Nephron (organoid): ENCODE results near the gene KEL.

Experiments used
- H3K27ac Mint-ChIP-seq, 3 experiments: 2 replicates each; pipeline ENCODE4 v1.8.0; 2020; ENCODE audit warnings: mixed read lengths in 3 of 3, mild to moderate bottlenecking in 2 of 3, moderate library complexity in 1 of 3
- H3K27me3 Mint-ChIP-seq: 2 replicates; pipeline ENCODE4 v1.8.0; 2021; ENCODE audit warnings: low read depth, mild to moderate bottlenecking, moderate library complexity, mixed read lengths
- H3K36me3 Mint-ChIP-seq: 2 replicates; pipeline ENCODE4 v1.8.0; 2020; ENCODE audit warnings: low read depth, mixed read lengths
- H3K4me1 Mint-ChIP-seq: 2 replicates; pipeline ENCODE4 v1.8.0; 2020; ENCODE audit warnings: mixed read lengths
- H3K4me3 Mint-ChIP-seq, 3 experiments: 2 replicates each; pipeline ENCODE4 v1.8.0; 2020; ENCODE audit warnings: mild to moderate bottlenecking in 3 of 3, mixed read lengths in 3 of 3, moderate library complexity in 2 of 3
- H3K9me3 Mint-ChIP-seq: 2 replicates; pipeline ENCODE4 v1.8.0; 2020; ENCODE audit warnings: mixed read lengths
- TF ChIP-seq, protein P1 (sequence below), 3 experiments: fragments of 200-600 bp; sonication (generic); IDR thresholded peaks; one replicate each; pipeline ENCODE4 v1.5.0; 2021; ENCODE audit warnings: antibody characterized with exemption in 3 of 3; ENCODE audit not compliant: unreplicated experiment in 3 of 3

KEL gene

DNA sequence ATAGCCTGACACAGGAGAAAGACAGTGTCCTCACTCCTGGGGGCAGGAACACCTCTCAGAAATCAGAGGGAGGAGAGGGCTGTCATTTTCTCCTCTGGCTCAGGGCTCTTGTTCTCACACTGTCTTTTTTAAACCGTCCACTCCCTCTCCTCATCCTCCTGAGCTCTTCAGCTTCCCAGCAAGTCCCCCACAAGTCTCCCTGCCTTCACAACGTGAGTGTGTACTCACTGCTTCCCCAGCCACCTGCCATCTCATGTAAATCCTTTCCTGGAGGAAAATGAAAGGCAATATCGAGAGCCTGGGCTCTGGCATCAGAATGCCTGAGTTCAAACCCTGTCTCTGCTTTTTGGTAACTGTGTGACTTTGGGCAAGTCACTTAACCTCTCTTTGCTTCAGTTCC, 17.2 kb downstream of the KEL start:
- Mint-ChIP-seq H3K4me1 (no peaks in the 10 kb centered on the region), H3K27ac (no peak overlapping the region), H3K4me3 (no peak overlapping the region), H3K9me3 (no peaks in the 10 kb centered on the region), H3K27me3 (peaks cover 5% of the 10 kb centered on the region), H3K36me3 (no peaks in the 10 kb centered on the region)
- TF ChIP-seq, protein P1, sequence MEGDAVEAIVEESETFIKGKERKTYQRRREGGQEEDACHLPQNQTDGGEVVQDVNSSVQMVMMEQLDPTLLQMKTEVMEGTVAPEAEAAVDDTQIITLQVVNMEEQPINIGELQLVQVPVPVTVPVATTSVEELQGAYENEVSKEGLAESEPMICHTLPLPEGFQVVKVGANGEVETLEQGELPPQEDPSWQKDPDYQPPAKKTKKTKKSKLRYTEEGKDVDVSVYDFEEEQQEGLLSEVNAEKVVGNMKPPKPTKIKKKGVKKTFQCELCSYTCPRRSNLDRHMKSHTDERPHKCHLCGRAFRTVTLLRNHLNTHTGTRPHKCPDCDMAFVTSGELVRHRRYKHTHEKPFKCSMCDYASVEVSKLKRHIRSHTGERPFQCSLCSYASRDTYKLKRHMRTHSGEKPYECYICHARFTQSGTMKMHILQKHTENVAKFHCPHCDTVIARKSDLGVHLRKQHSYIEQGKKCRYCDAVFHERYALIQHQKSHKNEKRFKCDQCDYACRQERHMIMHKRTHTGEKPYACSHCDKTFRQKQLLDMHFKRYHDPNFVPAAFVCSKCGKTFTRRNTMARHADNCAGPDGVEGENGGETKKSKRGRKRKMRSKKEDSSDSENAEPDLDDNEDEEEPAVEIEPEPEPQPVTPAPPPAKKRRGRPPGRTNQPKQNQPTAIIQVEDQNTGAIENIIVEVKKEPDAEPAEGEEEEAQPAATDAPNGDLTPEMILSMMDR (IDR thresholded peaks at IDR 0.05; ENCODE audit: unreplicated experiment in 3 of 3): no peak

DNA sequence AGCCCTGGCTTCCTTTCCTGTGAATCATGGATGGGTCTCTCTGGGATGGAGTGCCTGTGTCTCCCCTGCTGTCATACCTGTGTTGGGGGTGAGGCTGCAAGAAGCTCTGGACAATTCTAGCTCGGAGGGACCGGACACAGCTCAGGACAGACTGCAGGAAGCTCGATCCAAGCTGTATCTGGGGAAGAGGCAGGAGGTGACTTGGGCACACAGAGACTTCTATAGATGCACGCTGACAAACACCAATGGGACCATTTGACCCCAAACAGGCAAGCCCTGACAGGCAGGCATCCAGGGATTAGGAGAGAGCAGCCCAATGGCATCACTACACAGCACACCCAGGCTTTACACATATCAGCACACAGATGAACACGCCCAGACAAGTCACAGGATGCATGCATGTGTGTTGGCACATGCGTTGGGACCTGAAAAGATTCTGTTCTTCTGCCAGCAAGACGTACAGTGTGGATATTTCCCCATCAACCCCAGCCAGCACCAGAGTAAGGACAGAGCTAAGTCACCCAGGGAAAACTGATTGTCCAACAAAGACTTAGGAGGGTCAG, 18.4 kb downstream of the KEL start:
- H3K27me3 Mint-ChIP-seq: peaks cover 5% of the 10 kb centered on the region
- no peaks in the 10 kb centered on the region for H3K9me3 Mint-ChIP-seq
- TF ChIP-seq, protein P1 (IDR thresholded peaks at IDR 0.05; ENCODE audit: unreplicated experiment in 3 of 3): no peak
- H3K27ac Mint-ChIP-seq: no peak overlapping the region
- H3K4me3 Mint-ChIP-seq: no peak overlapping the region
- H3K4me1 Mint-ChIP-seq: no peaks in the 10 kb centered on the region
- no peaks in the 10 kb centered on the region for H3K36me3 Mint-ChIP-seq

DNA sequence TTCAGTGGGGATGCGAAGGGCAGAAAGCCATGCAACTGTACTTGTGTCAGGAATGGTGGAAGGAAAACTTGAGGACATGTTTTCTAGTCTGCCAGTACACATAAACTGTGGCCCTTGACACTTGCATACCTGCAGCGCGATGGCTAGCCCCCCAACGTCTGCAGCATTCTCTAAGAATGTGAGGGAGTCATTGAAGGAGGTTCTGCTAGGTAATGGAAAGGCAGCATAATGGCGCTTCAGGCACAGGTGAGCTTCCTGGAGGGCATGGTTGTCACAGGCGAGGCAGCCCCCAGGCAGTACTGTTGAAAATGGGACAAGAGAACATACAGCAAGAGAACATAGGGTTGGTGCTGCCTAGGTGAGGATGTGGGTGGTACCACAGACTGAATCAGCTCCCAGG, 19.4 kb downstream of the KEL start:
- Mint-ChIP-seq H3K36me3 (no peaks in the 10 kb centered on the region), H3K4me1 (no peaks in the 10 kb centered on the region), H3K4me3 (no peak overlapping the region), H3K27ac (no peak overlapping the region), H3K9me3 (no peaks in the 10 kb centered on the region), H3K27me3 (peaks cover 5% of the 10 kb centered on the region)
- TF ChIP-seq, protein P1 (IDR thresholded peaks at IDR 0.05; ENCODE audit: unreplicated experiment in 3 of 3): no peak

DNA sequence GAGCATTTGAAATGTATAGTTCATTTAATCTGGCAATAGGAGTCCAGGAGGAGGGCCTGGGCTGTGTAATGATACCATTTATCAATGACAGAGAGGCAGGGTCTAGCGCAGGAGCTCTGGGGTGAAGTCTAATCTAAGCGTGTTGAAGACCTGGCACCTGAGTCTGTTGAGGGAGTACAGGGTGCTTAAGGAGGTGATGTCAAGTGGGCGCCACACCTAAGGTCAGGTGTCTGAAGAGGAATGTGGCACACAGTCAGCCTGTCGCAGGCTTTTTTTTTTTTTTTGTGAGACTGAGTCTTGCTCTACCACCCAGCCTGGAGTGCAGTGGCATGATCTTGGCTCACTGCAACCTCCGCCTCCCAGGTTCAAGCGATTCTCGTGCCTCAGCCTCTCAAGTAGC, 20.6 kb downstream of the KEL start:
- Mint-ChIP-seq H3K4me3 (no peak overlapping the region), H3K27me3 (peaks cover 6% of the 10 kb centered on the region), H3K4me1 (no peaks in the 10 kb centered on the region), H3K27ac (no peak overlapping the region), H3K9me3 (no peaks in the 10 kb centered on the region), H3K36me3 (no peaks in the 10 kb centered on the region)
- TF ChIP-seq, protein P1 (IDR thresholded peaks at IDR 0.05; ENCODE audit: unreplicated experiment in 3 of 3): no peak

DNA sequence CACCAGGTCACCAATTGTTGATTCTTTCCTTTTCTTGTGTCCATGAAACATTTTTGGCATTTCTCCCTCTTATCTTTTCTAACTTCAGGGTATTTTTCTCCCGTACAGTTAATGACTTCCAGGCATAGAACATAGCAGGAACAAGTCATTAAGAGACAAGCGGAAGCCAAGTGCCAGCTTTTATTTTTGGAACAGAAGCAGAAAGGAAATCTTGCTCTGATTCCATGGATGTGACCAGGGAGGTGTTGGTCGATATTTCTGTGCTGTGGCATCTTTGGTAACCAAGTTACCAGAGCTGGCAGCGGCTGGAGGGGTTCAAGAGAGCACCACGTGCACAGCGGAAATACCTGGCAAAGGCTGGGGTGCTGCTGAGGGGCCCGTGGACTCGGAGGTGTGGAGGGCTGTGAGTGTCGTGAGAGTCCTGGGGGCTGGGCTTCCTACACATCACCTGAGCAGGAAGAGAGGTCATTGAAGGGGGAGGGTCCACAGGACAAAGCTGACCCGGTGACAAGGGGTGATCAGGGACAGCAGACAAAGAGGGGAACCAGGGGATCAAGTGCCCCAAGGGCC, 21.1 kb downstream of the KEL start:
- Mint-ChIP-seq H3K9me3 (no peaks in the 10 kb centered on the region), H3K4me3 (no peak overlapping the region), H3K27ac (no peak overlapping the region), H3K27me3 (peaks cover 9% of the 10 kb centered on the region), H3K36me3 (no peaks in the 10 kb centered on the region), H3K4me1 (no peaks in the 10 kb centered on the region)
- TF ChIP-seq, protein P1 (IDR thresholded peaks at IDR 0.05; ENCODE audit: unreplicated experiment in 3 of 3): no peak

DNA sequence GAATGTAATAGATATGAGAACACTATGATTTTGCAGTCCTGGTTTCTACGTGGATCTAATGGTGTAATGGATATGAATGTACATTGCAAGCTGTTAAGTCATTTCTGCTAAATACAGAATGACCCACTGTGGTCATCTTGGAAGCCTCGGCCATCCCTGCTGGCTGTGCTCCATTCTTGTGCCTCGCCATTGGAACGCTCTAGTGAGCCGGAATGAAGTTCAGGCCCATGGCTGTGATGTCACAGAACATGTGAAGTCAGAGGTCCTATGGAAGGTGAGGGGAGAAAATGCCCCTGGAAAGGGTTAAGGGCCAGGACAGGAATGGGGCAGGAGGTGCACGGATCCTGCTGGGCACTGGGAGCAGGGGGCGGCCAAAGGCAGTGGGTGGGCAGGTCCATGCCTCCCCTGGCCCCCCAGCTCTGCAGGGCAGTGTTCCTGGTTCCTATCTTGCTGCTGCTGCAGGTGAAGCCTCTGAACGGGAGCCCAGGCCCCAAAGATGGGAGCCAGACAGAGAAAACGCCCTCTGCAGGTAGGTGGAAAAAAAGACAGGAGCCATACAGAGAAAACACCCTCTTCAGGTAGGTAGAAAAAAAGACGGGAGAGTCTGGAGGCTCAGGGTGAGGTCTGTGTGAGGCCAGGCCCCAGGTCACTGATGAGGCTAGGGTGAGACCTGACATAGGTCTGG, 22.8 kb downstream of the KEL start, which contains the start of gene LLCFC1:
Gene LLCFC1 (plus strand): TSS at position 259 of the 685 bp plus-strand sequence. CDS start 138 bp downstream, at position 397.
- H3K9me3 Mint-ChIP-seq: no peaks in the 10 kb centered on the region
- TF ChIP-seq, protein P1 (IDR thresholded peaks at IDR 0.05; ENCODE audit: unreplicated experiment in 3 of 3): peak in 1 of 3 experiments; percentile 11
- no peak within 1 kb of the TSS for H3K4me3 Mint-ChIP-seq
- no peak within 1 kb of the TSS for H3K27ac Mint-ChIP-seq
- no peaks in the 10 kb centered on the region for H3K4me1 Mint-ChIP-seq
- no peaks in the 10 kb centered on the region for H3K36me3 Mint-ChIP-seq
- H3K27me3 Mint-ChIP-seq: peaks cover 11% of the 10 kb centered on the region
